ENCODE measurements around the gene STK39.

Gene STK39

DNA sequence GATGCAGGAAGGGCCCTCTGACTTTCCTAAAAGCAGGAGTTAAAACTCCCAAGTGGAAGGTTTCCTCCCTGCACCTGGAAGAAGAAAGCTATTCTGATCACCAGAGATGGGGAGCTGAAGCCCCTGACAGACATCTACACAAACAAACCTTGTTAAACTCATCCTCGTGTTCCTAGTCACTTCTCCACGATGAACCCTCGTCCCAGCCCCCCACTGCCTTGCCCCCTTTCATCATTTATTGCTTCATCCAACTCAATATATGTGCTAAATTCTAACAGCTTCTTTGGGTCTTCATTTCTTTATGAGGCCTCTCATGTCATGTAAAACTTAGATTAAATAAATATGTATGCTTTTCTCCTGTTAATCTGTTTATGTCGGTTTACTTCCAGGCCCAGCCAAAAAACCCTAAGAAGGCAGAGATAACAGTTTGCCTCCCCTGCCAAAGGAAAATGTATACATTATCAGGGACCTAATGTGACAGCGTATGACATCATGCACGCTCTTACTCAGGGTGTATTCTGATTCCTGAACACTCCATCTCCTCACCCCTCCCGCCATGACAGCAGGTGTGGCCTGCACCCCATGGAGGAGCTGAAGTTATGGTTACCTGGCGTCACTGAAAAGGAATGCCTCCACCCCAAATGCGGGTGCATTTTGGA lies 287.2 kb downstream of the STK39 start:
- no peak for TF ChIP-seq GATA3 (IDR thresholded peaks at IDR 0.05; ENCODE audit: low read depth, low read length)
- TF ChIP-seq GATA2 (IDR thresholded peaks at IDR 0.05; ENCODE audit: low read depth, low read length) = no peak

DNA sequence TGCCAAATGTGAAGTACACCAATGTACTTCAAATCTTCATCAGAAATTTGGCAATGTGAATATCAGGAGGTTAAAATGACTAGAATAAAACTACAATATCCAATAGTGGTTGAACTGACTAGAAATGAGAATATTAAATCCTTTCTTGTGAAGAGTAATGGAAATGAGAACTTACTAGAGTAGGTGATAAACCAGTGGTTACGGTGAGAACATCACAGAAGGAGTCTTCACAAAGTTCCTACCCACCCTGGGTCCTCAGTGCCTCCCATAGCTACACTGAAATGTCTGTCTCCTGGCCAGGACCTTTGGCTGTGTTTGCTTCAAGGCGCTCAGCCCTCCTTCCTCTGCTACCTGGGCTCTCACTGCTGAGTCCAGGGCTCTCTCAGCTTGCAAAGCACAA lies 289.7 kb downstream of the STK39 start:
- TF ChIP-seq GATA2 (IDR thresholded peaks at IDR 0.05; ENCODE audit: low read depth, low read length) (no peak), GATA3 (IDR thresholded peaks at IDR 0.05; ENCODE audit: low read depth, low read length) (no peak)

GRCh38 chr2:167955264-167955906 lies 292.0 kb downstream of the STK39 start:
- no peak for TF ChIP-seq GATA3 (IDR thresholded peaks at IDR 0.05; ENCODE audit: low read depth, low read length)
- TF ChIP-seq GATA2 (IDR thresholded peaks at IDR 0.05; ENCODE audit: low read depth, low read length) = no peak

DNA sequence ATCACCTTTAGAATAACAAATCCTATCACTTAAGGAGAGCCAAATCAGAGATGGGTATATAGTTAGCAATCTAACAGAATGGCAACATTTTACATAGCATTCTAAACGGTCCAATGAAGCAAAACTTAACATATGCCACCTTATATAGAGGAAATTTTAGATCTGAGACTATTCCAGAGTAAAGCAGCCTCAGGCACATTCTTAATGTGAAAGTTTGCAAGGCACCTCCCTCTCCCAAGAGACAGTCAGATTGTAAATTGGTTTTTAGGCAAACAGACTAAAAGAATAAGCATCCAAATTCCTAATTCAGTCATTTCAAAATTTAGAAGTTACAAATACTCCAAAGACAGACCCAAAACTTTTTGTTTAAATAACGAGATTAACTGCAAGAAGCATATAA lies 292.9 kb downstream of the STK39 start:
- TF ChIP-seq GATA3 (IDR thresholded peaks at IDR 0.05; ENCODE audit: low read depth, low read length) (no peak), GATA2 (IDR thresholded peaks at IDR 0.05; ENCODE audit: low read depth, low read length) (no peak)

DNA sequence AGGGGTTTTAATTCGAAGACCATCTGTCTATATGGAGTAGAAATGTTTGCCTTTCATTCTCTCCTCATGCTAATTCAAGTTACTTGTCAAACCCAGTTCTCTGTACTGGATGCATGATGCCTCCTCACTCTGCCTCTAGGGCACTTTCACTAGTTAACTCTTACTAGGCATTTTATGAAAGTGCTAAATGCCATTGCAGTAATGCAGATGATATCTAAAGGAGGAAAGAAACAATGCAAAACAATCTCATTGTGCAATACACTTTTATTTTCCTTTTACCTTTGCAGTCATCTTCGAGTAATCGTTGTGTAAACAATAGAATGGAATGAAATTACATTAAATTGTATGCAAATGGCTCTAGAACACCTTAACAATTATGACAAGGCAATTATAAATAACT lies 293.6 kb downstream of the STK39 start:
- no peak for TF ChIP-seq GATA3 (IDR thresholded peaks at IDR 0.05; ENCODE audit: low read depth, low read length)
- TF ChIP-seq GATA2 (IDR thresholded peaks at IDR 0.05; ENCODE audit: low read depth, low read length) = no peak

- TF ChIP-seq GATA3 (IDR thresholded peaks at IDR 0.05; ENCODE audit: low read depth, low read length) (no peak), GATA2 (IDR thresholded peaks at IDR 0.05; ENCODE audit: low read depth, low read length) (no peak)
Measured at GRCh38 chr2:167950571-167950970, 296.8 kb downstream of the STK39 start.

GRCh38 chr2:167946441-167946841 lies 301.0 kb downstream of the STK39 start:
- TF ChIP-seq GATA2 (IDR thresholded peaks at IDR 0.05; ENCODE audit: low read depth, low read length) (no peak), GATA3 (IDR thresholded peaks at IDR 0.05; ENCODE audit: low read depth, low read length) (no peak)

DNA sequence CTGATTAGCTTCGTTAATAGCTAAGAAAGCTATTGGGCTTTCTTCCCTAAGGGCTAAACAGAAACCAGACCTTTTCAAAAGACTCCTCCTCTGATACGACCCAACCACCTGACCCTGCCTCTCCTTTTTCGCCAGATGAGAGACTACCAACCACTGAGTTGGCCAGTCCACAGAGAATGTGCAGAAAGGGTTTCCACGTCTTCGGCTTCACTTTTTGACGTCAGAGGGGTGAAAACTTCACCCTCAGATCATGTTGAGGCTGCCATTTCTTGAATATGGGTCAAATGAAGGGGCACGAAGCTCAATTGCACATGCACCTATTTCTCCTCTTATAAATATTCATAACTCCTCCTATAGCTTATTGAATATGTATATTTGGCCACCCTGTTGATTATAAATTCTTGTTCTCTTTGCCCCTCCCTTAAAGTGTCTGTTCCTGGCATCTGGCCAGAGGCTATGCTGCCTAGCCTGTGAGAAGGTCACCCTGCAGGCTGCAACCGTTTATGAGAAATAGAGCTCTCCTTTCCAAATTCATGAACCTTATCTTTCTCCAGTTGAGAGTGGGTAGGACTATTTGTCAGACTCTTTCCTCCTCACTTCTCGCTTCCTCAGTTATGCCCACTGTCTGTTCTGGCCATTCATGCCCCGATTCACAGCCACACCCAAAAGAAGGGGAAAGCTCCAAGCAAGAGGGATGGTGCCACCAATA lies 301.6 kb downstream of the STK39 start:
- TF ChIP-seq GATA3 (IDR thresholded peaks at IDR 0.05; ENCODE audit: low read depth, low read length) = no peak

DNA sequence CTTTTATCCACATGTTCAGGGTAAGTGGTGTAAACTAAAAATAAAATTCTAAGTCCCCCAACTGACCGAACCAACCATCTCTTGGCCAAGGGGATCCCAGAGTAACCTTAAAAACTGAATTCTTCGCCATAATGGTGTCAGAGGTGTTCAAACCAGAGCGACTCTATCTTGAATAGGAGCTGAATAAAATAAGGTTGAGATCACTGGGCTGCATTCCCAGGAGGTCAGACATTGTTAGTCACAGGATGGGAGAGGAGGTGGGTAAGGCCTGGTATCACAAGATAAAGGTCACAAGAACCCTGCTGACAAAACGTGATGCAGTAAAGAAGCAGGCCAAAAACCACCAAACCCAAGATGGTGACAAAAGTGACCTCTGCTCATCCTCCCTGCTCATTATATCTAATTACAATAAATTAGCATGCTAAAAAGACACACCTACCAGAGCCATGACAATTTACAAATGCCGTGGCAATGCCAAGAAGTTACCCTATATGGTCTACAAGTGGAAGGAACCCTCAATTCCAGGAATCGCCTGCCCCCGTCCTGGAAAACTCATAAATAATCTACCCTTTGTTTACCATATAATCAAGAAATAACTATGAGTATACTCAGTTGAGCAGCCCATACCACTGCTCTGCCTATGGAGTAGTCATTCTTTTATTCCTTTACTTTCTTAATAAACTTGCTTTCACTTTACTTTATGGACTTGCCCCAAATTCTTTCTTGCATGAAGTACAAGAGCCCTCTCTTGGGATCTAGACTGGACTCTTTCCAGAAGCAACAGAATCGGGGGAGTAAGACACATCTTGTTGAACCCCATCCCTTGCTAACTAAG lies 302.4 kb downstream of the STK39 start:
- TF ChIP-seq GATA3 (IDR thresholded peaks at IDR 0.05; ENCODE audit: low read depth, low read length) (no peak), GATA2 (IDR thresholded peaks at IDR 0.05; ENCODE audit: low read depth, low read length) (no peak)

DNA sequence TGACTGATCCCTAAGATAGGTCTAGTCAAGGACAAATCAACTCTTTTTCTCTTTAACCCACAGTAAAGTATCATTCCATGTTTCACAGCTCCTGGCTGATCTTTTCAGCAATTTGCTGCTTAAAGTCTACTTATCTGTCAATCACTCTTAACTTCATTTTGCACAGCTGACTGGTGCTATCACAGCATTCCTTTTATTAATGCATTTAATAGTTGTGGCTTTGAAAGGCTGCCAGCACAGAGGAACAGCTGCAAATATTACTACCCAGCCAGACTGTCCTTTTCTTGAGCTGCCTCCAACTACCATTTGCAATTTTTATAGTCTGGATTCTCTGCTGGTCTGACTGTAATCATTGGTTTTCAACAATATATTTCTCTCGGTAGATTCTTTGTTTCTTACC lies 303.5 kb downstream of the STK39 start:
- no peak for TF ChIP-seq GATA3 (IDR thresholded peaks at IDR 0.05; ENCODE audit: low read depth, low read length)
- no peak for TF ChIP-seq GATA2 (IDR thresholded peaks at IDR 0.05; ENCODE audit: low read depth, low read length)

- TF ChIP-seq GATA2 (IDR thresholded peaks at IDR 0.05; ENCODE audit: low read depth, low read length) = no peak
Measured at GRCh38 chr2:167943368-167943767, 304.0 kb downstream of the STK39 start.

- TF ChIP-seq GATA3 (IDR thresholded peaks at IDR 0.05; ENCODE audit: low read depth, low read length) (no peak), GATA2 (IDR thresholded peaks at IDR 0.05; ENCODE audit: low read depth, low read length) (no peak)
Measured at GRCh38 chr2:167942366-167943081, 304.9 kb downstream of the STK39 start.

DNA sequence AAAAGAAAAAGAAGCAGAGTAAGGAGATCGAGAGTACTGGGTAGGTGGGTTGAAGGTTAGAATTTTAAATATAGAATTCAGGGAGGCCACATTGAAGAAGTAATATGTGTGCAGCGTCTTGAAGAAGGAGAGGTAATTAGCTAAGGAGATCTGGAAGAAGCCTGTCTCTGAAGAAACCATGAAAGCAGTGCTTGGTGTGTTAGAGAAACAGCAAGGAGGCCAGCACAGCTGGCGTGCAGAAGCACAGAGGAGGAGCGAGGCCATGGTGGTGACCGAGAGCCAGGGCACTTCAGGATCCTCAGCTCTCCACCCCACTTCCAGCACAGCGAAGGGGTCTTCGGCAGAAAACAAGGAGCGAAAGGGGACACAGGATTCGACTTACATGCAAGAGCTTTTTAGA lies 305.8 kb downstream of the STK39 start:
- no peak for TF ChIP-seq GATA2 (IDR thresholded peaks at IDR 0.05; ENCODE audit: low read depth, low read length)
- TF ChIP-seq GATA3 (IDR thresholded peaks at IDR 0.05; ENCODE audit: low read depth, low read length) = no peak

All from SH-SY5Y (cell line).